ENCODE results near the gene HEG1.

HEG1 gene

GRCh38 chr3:124942613-124943012 is 113.2 kb downstream of the HEG1 start:
- no peak for DNase-seq (ENCODE audit: low read depth)

GRCh38 chr3:124941771-124942170 is 114.0 kb downstream of the HEG1 start:
- DNase-seq (ENCODE audit: low read depth), result no peak

GRCh38 chr3:124939661-124940060 is 116.1 kb downstream of the HEG1 start:
- no peak for DNase-seq (ENCODE audit: low read depth)

- DNase-seq (ENCODE audit: low read depth), result no peak
Observed at GRCh38 chr3:124938896-124939295, 116.9 kb downstream of the HEG1 start.

- no peak for DNase-seq (ENCODE audit: low read depth)
Observed at GRCh38 chr3:124937049-124937448, 118.7 kb downstream of the HEG1 start.

- no peak for DNase-seq (ENCODE audit: low read depth)
Observed at GRCh38 chr3:124935794-124936542, 119.8 kb downstream of the HEG1 start.

- no peak for DNase-seq (ENCODE audit: low read depth)
Observed at GRCh38 chr3:124935264-124935663, 120.5 kb downstream of the HEG1 start.

- no peak for DNase-seq (ENCODE audit: low read depth)
Observed at GRCh38 chr3:124934577-124934976, 121.2 kb downstream of the HEG1 start, which contains the start of gene MUC13. MUC13 (minus strand) TSS chr3:124934751; CDS start chr3:124934712, 39 bp downstream.

- DNase-seq (ENCODE audit: low read depth), result peak; percentile 7
Observed at GRCh38 chr3:124928333-124929202, 127.2 kb downstream of the HEG1 start.

GRCh38 chr3:124927574-124928045 is 128.2 kb downstream of the HEG1 start:
- DNase-seq (ENCODE audit: low read depth), result no peak

- no peak for DNase-seq (ENCODE audit: low read depth)
Observed at GRCh38 chr3:124926426-124927101, 129.2 kb downstream of the HEG1 start.

GRCh38 chr3:124924741-124925140 is 131.1 kb downstream of the HEG1 start:
- no peak for DNase-seq (ENCODE audit: low read depth)

- no peak for DNase-seq (ENCODE audit: low read depth)
Observed at GRCh38 chr3:124923833-124924232, 132.0 kb downstream of the HEG1 start.

GRCh38 chr3:124920718-124921117 is 135.1 kb downstream of the HEG1 start:
- DNase-seq (ENCODE audit: low read depth), result no peak

GRCh38 chr3:124919756-124920155 is 136.0 kb downstream of the HEG1 start:
- DNase-seq (ENCODE audit: low read depth), result no peak

GRCh38 chr3:124918524-124918923 is 137.3 kb downstream of the HEG1 start:
- no peak for DNase-seq (ENCODE audit: low read depth)

GRCh38 chr3:124916837-124917409 is 138.9 kb downstream of the HEG1 start:
- no peak for DNase-seq (ENCODE audit: low read depth)
